Caki2 (cell line): Measurements from ENCODE around the gene BCAS1. TPM values are rescaled to one million over a fixed set of nuclear protein-coding genes. Genes with fewer than 3 reads are reported as not detected.

Experiments
- DNase-seq: peaks from one replicate; pipeline ENCODE4 v3.0.0-alpha.2; 2015; ENCODE audit warnings: low read depth
- in situ Hi-C: cut with HindIII; loops from 2 replicates; pipeline ENCODE4 v1.10.0; 2016; ENCODE audit warnings: low sequenced_read_pairs, low pct_unique_long_range_greater_than_20kb, mixed read lengths
- total RNA-seq: library from RNA; depleted of rRNA; stranded (reverse); fragments of >200 nt; shearing (Covaris generic); gene quantifications from 2 replicates; pipeline ENCODE4 v1.2.3, GENCODE V29; 2014; ENCODE audit warnings: low replicate concordance

The BCAS1 gene
- total RNA-seq, 1 experiment from 2014 or later = not detected

DNA sequence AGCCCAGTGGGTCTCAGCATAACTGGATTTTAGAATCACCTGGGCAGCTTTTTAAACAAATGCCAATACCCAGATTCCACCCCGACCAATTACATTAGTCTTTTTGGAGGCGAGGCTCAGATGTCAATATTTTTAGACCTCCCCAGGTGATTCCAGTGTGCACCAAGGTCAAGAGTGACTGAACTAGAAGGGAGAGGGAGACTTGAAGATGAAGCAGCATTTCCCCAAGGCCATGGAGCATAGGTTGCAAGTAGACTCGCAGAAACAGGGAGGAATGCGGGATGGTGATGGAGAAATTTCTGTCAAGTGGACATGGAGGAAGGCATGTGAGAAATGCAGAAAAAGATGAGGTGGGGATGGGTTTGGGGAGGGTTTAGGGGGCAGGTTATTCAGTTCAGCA, 64.9 kb downstream of the BCAS1 start:
- in situ Hi-C loops = no loop called here
- DNase-seq = no peak

DNA sequence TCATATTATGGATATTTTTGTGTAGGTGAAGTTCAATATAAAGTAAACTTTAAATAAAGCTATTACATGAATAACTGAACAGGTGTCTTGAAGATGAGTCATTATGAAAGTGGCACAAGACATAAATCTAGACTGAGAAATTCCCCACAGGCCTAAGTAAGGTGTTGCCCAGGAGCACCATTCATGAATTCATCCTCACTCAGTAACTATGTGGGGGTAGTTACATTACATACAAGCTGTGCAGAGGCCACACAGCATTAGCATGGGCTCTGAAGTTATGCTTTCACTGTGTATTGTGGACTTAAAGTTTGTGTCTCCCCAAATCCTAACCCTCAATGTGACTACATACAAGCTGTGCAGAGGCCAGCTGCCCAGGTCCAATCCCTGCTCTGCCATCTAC, 65.9 kb downstream of the BCAS1 start:
- in situ Hi-C loops = no loop called here
- DNase-seq = no peak

DNA sequence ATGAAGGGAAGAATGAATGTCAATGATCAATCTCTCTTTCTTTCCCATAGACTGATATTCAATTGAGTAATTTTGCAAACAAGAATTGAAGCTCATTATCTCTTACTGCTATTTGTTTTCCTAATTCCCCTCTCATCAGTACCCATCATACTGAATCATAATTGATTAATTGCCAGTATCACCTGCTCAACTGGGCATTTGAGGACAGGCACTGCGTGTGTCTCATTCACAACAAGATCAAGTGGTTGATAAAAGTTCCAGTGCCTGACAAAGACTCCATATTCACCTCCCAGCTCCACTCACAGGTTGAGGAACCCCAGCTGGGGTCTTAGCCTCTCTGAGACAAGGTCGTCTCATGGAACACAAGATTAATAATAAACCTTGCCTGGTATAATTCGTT, 67.7 kb downstream of the BCAS1 start:
- no peak for DNase-seq
- in situ Hi-C loops = no loop called here

DNA sequence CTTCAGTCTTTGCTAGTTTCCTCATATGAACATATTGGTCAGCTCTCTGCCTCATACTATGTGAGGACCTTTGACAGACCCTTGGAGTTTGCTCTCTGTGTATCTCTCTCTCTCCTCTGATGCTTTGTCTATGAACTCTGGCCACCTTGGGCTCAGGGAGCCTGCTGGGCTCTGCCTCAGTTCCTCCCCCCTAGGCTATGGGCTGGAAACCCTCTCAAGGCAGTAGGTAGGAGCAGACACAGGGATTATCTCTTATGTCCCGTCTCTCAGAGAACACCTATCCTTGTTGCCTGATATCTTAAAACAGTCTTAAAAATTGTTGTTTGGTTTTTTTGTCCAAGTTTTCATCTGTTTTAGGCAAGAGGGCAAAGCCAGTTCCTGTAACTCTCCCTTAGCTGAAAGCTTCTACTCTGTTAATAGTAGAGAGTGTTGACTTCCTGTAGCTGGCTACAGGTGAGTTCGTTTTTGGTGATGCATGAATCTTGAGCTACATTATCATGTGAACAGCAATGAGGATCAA, 68.3 kb downstream of the BCAS1 start:
- DNase-seq = no peak

DNA sequence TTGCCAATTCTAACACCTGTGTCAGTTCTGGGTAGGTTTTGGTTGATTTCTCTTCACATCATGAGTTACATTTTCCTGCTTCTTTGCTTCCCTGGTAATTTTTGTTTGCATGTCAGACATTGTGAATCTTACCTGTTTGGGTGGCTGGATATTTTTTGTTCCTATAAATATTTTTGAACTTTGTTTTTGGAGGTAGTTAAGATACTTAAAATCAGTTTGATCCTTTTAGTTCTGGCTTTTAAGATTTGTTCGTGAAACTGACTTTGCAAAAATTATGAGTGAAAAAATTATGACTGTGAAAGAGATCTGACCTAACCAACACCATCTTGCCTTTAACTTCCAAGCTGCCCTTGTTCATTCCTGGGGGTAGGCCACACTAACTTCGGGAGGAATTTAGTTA, 69.5 kb downstream of the BCAS1 start:
- no peak for DNase-seq
- in situ Hi-C loops = no loop called here

More for the DNA sequence above, 68.3 kb downstream of the BCAS1 start:
- in situ Hi-C loops = no loop called here

DNA sequence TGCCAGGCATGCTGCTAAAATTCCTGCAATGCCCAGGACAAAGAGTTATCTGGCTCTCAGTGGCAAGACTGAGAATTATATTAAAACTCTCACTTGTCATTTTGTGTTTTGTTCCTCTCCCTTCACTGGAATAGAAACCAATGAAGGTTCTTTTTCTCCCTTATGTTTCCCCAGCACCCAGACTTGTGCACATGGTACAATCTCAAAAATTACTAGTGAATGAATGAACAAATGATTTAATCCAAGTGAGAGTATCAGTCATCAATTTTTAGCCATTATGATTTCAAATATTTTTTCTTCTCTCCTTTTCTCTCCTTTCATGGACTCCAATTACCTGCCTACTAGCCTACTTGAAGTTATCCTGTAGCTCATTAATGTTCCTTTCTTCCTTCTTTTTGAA, 70.1 kb downstream of the BCAS1 start:
- in situ Hi-C loops = no loop called here
- no peak for DNase-seq

DNA sequence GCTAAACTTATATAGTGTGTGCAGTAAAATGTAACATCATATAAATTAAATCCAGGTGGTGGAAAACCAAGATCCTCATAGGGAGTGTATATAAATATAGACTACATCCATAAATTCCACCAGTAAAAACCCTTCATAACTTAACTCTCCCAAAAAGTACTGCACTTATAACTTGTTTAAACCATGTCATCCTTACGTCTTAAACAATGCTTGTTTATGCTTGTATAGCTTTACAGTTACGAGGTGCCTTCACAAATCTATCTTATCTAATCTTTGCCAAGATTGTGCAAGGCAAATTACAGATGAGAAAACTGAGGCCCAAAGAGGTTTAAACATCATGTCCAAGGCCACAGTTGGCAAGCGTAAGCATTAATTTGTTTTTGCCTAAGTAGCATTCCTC, 71.3 kb downstream of the BCAS1 start:
- in situ Hi-C loops = no loop called here

DNA sequence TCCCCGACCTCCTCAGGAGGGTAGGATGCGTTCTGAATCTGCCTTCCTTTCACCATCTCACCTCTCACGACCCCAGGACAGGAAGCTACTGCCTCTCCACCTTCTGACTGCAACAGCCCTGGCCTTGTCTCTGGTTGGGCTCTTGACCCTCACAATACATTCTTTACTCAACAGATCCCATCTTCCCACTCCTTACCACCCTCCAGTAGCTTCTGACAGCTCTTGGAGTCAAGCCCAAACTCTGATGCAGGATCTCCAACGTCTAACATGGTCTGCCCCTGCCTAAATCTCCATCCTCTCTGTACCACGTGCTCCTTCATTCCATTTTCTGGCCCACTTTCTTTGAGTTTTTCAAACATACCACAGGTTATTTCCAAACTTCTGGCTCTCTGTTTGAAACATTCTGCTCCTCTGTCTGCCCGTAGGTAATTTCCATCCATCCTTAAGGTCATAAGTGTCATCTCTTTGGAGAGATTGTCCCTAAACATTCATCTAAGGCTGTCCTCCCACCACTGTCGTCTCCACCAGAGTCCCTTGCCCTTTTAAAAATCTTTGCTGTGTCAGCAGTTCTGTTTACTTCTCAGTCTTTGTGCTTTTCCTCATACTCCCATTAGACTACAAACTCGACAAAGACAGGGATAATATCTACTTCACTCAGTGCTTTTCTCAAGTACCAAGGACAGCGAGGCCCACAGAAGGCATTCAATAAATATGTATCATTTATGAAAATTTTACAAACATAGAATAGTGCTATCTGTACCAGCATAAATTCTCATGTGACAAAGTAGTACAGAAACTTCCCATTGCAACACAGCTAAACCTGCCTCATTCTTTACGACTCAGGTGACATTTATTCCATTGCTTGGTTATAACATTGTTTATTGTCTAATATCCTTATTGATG, 73.6 kb downstream of the BCAS1 start:
- DNase-seq = no peak
- in situ Hi-C loops = no loop called here

More for the DNA sequence above, 71.3 kb downstream of the BCAS1 start:
- DNase-seq = no peak

DNA sequence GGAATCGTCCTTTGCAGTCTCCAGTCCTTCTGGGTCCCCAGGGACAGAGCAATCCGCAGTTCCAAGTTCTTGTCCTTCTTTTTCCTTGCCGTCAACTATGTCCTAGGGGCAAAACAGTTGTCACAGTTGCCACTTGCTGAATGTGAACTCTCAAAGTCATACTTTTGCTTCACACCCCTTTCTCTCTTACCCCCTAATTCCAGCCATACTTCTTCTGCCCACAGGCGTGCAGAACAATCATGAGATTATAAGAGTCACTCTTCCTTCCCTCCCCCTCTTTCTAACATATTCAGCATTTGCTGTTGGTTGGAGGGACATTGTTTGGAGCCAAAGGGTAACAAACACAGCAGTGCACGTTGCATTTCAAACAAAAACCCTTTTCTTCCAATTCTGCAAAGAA, 74.4 kb downstream of the BCAS1 start:
- DNase-seq = no peak
- in situ Hi-C loops = no loop called here

DNA sequence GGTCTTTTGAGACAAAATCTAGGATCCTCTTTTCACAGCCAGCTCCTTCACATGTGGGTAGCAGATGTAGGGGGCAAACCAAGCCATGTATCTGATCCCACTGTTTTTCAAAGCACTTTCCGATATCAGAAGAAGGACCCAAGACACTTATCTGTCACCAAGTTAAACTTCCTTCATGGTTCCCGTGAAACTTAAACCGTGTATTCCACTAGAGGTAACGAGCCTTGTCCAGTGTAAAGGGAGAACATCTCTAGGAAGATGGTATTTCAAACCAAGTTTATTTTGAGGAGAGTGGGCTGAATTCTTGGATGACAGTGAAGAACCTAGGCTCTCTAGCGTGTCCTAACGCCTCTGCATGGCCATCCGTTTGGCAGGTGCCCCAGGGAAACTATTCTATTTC, 76.3 kb downstream of the BCAS1 start:
- in situ Hi-C loops = no loop called here
- no peak for DNase-seq

DNA sequence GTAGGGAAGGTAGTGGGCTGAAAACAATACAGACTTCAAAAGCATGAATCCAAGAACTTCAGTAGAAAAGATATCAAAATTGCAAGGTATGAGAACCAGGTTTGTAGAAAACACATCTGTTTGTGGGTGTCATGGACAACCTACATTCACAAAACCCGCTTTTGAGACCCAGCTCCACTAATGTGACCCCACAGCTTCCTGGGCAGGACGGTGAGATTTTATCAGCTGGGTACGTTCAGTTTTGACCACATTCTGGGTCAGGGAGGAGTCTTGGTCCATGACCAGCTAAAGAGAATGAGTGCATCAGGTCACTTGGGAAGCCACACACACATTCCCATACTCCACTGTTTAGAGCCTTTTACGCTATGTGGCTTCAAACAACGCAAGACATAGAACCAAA, 77.1 kb downstream of the BCAS1 start:
- in situ Hi-C loops = no loop called here
- DNase-seq = no peak

DNA sequence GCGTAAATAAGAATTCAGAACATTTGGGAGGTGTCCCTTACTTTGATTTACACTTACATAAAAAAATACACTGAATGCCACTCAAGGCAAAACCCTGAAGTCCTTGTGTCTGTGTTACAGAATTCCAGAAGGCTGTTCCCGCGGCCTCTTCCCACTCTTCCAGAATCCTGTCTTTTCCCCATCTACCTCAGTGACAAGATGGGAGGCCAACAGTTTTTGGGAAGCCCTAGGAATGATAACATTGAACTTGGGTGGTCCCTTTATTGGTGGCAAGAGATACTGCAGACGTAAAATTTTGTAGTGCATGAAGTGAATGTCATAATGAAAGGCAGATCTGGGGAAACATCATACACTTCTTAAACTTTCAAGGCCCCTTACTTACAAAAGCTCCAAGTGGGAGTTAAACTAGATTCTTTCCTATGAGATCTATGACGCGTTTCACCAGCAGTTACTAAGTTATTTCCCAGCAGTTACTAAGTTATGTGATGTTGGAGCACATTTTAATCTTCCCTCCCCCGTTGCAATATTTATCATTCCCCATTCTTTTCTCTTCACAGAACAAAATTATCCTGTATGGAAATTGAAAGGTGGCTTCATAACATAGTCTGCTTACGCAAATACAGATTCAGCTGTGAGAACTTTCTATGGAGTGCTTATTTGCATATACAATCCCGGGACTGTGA, 79.5 kb downstream of the BCAS1 start:
- in situ Hi-C loops = no loop called here
- no peak for DNase-seq

DNA sequence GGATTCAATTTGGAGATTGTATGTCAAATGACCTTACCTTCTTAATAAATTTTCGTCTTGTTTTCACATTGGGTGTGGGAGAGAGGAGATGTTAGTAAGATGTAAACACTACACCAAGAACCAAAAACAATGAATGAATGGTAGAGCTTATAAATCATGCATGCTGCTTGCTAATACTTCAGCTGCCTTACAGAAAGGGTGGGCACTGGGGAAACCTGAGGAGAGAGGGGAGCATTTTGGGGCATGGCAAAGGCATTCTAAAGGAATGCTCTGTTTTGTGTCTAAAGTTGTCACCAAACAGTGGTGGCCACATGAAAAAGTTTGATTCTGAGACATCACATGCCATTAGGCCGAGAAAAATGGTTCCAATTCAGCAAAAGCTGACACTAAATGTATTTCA, 80.4 kb downstream of the BCAS1 start:
- no peak for DNase-seq
- in situ Hi-C loops = no loop called here

DNA sequence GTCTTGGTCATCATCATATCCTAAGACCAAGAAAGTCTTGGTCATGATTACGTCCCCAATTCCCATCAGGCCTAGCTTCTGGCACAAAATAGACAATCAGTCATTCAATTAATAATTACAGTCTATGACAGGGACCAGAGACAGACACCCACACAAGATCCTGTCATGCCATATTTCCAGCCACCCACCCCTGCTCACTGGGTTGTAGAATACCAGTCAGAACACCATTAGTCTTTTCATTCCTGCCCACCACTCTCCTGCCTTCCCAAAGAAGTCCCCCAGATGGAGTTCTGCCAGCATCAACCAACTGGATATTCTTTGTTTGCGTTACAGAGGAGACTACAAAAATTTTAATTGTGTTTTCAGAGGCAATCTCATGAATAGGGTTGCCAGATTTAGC, 81.0 kb downstream of the BCAS1 start:
- in situ Hi-C loops = no loop called here
- no peak for DNase-seq

DNA sequence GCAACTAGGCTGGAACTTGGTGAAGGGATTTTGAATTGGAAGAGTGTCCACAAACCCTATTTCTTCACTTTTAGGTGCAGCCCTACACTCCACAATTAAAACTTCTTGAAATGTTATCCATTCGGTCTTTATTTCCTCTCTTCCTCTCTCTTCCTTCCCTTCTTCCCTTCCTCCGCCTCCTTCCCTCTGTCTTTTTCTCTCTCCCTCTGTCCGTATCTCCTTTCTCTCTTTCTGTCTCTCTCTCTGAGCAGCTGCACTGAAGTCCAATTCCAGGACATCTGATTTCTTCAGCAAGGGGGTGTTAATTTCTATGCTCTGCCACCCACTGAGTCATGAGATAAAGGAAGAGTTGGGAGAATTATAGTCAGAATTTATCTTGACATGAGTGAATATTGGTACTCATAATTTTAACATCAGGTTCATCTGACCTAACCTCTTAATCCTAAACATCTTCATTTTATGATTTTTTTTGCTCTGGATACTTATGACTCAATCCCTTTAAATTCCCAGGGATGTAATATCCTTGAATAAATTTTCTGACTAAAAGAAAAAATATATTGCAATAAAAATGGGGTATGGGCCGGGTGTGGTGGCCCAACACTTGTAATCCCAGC, 84.2 kb downstream of the BCAS1 start:
- DNase-seq = no peak
- in situ Hi-C loops = no loop called here

DNA sequence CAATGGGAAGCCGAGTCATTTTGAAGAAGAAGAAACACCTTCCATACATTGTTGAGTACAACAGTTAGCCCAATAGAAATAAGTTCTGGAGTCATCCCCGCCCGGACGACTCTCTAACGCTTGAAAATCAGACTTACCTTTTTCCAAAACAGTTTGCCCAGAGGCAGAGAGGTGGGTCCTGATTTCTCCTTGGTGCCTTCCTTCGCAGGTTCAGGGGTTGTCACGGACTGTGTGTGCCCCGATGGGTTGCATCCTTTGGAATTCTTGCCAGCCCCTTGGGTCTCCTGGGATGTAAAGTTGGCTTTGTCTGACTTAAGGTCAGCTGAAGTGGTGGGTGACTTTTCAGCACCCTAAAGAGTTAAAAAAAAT, 85.3 kb downstream of the BCAS1 start:
- in situ Hi-C loops = no loop called here

DNA sequence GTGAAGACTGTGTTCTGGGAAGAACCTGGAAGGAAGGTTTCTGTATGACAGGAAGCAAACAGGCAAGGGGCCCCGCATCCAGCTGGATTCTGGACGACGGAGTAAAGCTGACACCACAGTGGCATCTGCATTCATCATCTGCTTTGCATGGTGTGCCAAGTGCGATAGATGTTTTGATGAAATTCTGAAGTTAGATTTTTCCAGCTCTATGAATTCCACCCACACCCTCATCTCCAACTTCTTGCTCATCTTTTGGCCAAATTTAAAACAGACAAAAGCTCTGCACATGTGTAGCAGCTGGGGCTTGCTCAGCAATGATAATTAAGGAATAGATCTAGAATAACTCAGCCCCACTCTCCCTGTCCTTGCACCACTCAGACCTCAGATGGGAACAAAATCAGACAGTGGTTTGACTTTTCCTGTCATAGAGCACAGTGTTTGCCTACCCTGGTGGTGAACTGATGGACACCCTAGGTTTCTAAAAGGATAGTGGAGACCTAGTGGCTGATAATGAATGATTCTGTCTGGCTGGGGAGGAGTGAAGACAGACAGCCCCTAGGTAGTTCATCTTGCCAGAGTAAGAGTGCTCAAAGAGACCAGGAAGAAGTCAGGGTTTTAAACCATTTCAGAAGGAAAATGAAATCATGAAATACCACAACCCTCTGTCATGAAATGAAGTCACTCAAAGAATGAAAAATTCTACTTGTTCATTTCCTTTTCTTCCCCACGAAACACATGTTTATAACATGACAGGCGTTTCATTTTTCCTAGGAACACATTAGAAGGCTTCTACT, 85.8 kb downstream of the BCAS1 start:
- in situ Hi-C loops = no loop called here

More for the DNA sequence above, 85.3 kb downstream of the BCAS1 start:
- no peak for DNase-seq

DNA sequence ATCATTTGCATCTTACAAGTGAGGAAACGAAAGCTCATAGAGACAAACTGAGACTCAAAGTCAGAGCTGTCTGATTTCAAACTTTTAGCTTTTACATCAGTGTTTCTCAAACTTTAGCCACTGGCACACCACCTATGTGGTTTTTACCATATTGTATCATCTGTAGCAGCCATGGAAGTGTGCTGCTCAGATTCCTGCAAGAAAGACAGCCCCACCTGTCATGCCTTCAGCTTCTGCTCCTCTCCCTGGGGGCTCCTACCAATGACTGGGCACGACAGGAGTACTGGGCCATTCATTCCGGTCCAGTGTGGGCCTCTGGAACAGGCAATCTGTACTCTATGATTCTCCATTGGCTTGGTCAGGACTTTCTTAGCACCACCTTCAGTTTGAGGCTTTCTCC, 87.0 kb downstream of the BCAS1 start:
- in situ Hi-C loops = no loop called here
- DNase-seq = no peak

More for the DNA sequence above, 85.8 kb downstream of the BCAS1 start:
- DNase-seq = no peak
